SH-SY5Y (cell line): ENCODE data around the gene SFXN1.

Source experiments
- GATA2 ChIP-seq: IDR thresholded peaks from 2 replicates; pipeline ENCODE4 v1.6.1; 2011; ENCODE audit warnings: mild to moderate bottlenecking, low read depth, low read length
- GATA3 ChIP-seq: IDR thresholded peaks from 2 replicates; pipeline ENCODE4 v1.6.1; 2011; ENCODE audit warnings: low read depth, mild to moderate bottlenecking, low read length, moderate library complexity

DNA sequence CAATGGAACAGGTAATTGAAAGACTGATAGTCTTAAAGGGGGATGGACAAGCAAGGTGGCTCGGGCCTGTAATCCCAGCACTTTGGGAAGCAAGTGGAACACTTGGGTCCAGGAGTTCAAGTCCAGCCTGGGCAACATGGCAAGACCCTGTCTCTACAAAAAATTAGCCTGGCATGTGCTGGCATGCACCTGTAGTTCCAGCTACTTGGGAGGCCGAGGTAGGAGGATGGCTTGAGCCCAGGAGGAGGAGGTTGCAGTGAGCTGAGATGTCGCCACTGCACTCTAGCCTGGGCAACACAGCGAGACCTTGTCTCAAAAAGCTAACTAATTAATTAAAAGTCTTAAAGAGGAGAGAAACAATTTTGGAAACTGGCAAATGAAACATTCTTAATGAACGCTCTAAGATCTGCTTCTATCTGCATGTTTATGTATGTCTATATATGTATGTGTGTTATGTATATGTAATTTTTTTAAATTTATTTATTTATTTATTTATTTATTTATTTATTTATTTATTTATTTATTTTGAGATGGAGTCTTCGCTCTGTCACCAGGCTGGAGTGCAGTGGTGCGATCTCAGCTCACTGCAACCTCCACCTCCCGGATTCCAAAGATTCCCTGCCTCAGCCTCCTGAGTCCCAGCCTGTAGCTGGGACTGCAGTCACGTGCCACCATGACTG lies 80.6 kb downstream of the SFXN1 start:
- TF ChIP-seq GATA2, result no peak
- no peak for TF ChIP-seq GATA3
